ENCODE data around the gene MTCL1. TPM values are rescaled to one million over a fixed set of nuclear protein-coding genes. Genes with fewer than 3 reads are reported as not detected.

The MTCL1 gene
- total RNA-seq, 1 donor from 2014 or later, result 54.4 TPM

DNA sequence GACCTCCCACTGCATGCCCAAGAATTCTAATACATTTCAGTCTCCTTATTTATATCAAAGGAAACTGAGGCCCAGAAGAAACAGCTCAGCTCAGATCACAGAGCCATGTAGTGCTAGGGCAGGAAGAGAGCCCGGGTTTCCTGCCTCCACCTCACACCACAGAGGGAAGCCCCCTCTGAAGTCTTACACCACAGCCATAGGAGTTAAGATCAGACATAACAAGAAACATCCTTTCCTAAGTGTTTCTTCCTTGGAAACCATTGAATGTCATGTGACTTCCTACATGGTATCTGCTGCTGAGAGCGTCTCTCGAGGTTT lies 102.1 kb downstream of the MTCL1 start:
- TF ChIP-seq, protein P1, sequence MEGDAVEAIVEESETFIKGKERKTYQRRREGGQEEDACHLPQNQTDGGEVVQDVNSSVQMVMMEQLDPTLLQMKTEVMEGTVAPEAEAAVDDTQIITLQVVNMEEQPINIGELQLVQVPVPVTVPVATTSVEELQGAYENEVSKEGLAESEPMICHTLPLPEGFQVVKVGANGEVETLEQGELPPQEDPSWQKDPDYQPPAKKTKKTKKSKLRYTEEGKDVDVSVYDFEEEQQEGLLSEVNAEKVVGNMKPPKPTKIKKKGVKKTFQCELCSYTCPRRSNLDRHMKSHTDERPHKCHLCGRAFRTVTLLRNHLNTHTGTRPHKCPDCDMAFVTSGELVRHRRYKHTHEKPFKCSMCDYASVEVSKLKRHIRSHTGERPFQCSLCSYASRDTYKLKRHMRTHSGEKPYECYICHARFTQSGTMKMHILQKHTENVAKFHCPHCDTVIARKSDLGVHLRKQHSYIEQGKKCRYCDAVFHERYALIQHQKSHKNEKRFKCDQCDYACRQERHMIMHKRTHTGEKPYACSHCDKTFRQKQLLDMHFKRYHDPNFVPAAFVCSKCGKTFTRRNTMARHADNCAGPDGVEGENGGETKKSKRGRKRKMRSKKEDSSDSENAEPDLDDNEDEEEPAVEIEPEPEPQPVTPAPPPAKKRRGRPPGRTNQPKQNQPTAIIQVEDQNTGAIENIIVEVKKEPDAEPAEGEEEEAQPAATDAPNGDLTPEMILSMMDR (IDR thresholded peaks at IDR 0.05), result no peak
- H3K27ac Mint-ChIP-seq (ENCODE audit: unreplicated experiment), result no peak overlapping the region
- no peak overlapping the region for H3K4me3 Mint-ChIP-seq (ENCODE audit: unreplicated experiment)
- H3K4me1 Mint-ChIP-seq (ENCODE audit: low read depth), result peaks cover 21% of the 10 kb centered on the region
- peaks cover 34% of the 10 kb centered on the region for H3K36me3 Mint-ChIP-seq (ENCODE audit: low read depth)
- no peaks in the 10 kb centered on the region for H3K9me3 Mint-ChIP-seq (ENCODE audit: low read depth)
- DNase-seq (ENCODE audit: low spot score), result no peak
- H3K27me3 Mint-ChIP-seq (ENCODE audit: low read depth), result no peaks in the 10 kb centered on the region

DNA sequence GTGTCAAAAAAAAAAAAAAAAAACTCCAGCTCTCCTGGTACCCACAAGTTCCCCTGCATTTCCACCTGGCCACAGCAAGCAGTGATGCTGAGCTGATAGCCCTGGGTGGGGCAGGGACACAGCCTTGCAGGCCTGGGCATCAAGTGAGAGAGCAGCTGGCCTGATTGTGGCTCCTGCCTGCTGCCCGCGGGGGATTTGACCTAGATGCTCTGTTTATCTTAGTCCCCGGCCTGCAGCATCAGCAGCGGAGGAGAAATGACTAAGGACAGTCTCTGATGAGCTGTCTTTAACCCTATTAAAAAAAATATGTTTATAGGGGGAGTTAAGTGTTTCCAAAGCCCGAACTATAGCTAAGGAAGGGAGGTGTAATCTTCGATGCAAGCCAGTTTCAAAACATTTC lies 102.6 kb downstream of the MTCL1 start:
- H3K4me1 Mint-ChIP-seq (ENCODE audit: low read depth), result peaks cover 21% of the 10 kb centered on the region
- no peak overlapping the region for H3K4me3 Mint-ChIP-seq (ENCODE audit: unreplicated experiment)
- no peak overlapping the region for H3K27ac Mint-ChIP-seq (ENCODE audit: unreplicated experiment)
- peaks cover 36% of the 10 kb centered on the region for H3K36me3 Mint-ChIP-seq (ENCODE audit: low read depth)
- no peaks in the 10 kb centered on the region for H3K27me3 Mint-ChIP-seq (ENCODE audit: low read depth)
- TF ChIP-seq, protein P1 (IDR thresholded peaks at IDR 0.05), result no peak
- DNase-seq (ENCODE audit: low spot score), result no peak
- no peaks in the 10 kb centered on the region for H3K9me3 Mint-ChIP-seq (ENCODE audit: low read depth)

DNA sequence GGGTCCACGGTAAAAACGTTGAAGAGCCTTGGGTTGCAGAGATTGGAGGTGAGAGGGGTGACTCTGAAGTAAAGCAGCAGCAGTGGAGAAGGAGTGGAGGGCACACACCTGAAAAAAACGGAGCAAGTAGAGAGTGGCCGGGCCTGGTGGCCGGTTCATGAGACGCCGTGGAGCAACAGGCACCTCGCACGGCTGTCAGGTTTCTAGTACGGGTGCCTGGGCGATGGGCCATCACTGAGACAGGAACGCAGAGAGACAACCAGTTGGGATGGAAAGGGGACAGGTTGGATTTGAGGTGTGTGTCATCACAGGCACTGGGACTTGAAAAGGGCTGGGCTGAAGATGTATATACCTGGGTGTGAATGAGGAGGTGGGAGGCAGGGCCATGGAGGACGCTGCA lies 104.2 kb downstream of the MTCL1 start:
- Mint-ChIP-seq H3K9me3 (ENCODE audit: low read depth) (no peaks in the 10 kb centered on the region), H3K4me1 (ENCODE audit: low read depth) (peaks cover 34% of the 10 kb centered on the region), H3K27me3 (ENCODE audit: low read depth) (no peaks in the 10 kb centered on the region), H3K36me3 (ENCODE audit: low read depth) (peaks cover 35% of the 10 kb centered on the region), H3K4me3 (ENCODE audit: unreplicated experiment) (no peak overlapping the region), H3K27ac (ENCODE audit: unreplicated experiment) (peak overlapping the region; percentile 14)
- no peak for DNase-seq (ENCODE audit: low spot score)
- TF ChIP-seq, protein P1 (IDR thresholded peaks at IDR 0.05), result no peak

DNA sequence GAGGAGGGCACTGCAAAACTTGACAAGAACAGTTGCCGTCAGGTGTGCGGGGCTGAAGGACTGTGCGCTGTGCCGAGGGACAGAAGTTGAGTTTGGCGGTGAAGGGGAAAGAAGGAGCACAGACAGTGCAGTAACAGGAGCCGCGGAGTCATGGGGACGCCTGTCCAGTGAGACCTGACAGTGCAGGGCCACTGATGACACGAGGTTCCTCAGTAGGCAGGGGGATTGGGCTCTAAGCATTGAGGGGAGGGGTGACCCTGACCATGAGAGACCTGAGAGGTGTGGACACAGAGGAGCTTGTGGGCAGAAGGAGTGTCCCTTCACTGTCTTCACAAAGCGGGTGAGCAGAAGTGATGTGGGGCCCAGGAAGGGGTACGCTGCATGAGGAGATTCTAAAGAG lies 104.8 kb downstream of the MTCL1 start:
- no peak for DNase-seq (ENCODE audit: low spot score)
- Mint-ChIP-seq H3K27ac (ENCODE audit: unreplicated experiment) (peak overlapping the region; percentile 29), H3K4me3 (ENCODE audit: unreplicated experiment) (no peak overlapping the region), H3K36me3 (ENCODE audit: low read depth) (peaks cover 35% of the 10 kb centered on the region), H3K9me3 (ENCODE audit: low read depth) (no peaks in the 10 kb centered on the region), H3K27me3 (ENCODE audit: low read depth) (no peaks in the 10 kb centered on the region), H3K4me1 (ENCODE audit: low read depth) (peaks cover 36% of the 10 kb centered on the region)
- TF ChIP-seq, protein P1 (IDR thresholded peaks at IDR 0.05), result no peak

DNA sequence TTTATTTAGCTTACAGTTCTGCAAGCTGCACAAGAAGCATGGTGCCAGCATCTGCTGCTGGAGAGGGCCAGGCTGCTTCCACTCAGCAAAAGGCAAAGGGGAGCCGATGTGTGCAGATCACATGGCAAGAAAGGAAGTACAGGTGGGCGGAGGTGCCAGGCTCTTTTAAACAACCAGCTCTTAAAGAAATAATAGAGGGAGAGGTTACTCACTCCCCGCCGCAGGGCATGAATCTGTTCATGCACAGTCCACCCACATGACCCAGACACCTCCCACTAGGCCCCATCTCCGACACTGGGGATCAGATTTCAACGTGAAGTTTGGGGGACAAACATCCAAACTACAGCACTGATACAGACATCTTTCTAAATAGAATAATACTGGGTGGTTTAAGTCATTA lies 105.8 kb downstream of the MTCL1 start:
- peak overlapping the region; percentile 49 for H3K27ac Mint-ChIP-seq (ENCODE audit: unreplicated experiment)
- no peaks in the 10 kb centered on the region for H3K27me3 Mint-ChIP-seq (ENCODE audit: low read depth)
- H3K36me3 Mint-ChIP-seq (ENCODE audit: low read depth), result peaks cover 39% of the 10 kb centered on the region
- no peaks in the 10 kb centered on the region for H3K9me3 Mint-ChIP-seq (ENCODE audit: low read depth)
- TF ChIP-seq, protein P1 (IDR thresholded peaks at IDR 0.05), result no peak
- H3K4me1 Mint-ChIP-seq (ENCODE audit: low read depth), result peaks cover 34% of the 10 kb centered on the region
- no peak overlapping the region for H3K4me3 Mint-ChIP-seq (ENCODE audit: unreplicated experiment)
- DNase-seq (ENCODE audit: low spot score), result no peak

All from chondrocyte (in vitro differentiated cells).